Measurements from ENCODE around the gene S100A5. TPM values are rescaled to one million over a fixed set of nuclear protein-coding genes. Genes with fewer than 3 reads are reported as not detected.

S100A5 gene
- total RNA-seq, 1 experiment from 2014 or later: 6.0 TPM

DNA sequence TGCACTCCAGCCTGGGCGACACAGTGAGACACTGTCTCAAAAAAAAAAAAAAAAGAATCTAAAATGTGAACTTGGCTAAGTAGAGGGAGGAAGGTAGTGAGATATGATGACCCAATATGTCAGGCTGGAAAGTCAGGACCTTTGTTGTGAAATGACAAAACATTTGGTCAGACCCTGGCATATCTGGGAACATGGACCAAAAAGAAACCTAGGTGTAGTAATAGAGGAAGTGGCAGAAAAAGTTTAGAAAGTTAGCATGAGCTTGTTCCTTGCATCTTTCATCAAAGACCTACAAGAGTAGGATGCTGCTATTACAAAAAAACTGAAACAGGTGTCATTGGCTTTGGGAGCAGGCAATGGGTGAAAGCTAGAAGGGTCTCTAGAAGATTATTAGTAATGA lies 15.6 kb upstream of the S100A5 start:
- DNase-seq (ENCODE audit: low read depth, low spot score): no peak
- H3K4me1 ChIP-seq (ENCODE audit: control insufficient read depth in 1 of 2, insufficient read depth in 2 of 2, low read length in 2 of 2): peaks cover 10 to 36% of the 10 kb centered on the region in 2 experiments
- ATAC-seq: no peak

More for the DNA sequence above, 15.6 kb upstream of the S100A5 start:
- Histone ChIP-seq H3K4me3 (replicated peaks in 1 of 2; ENCODE audit: low read depth in 1 of 2, low read length in 2 of 2) (no peak overlapping the region), H3K9ac (ENCODE audit: low read length) (no peak overlapping the region), H3K27me3 (ENCODE audit: insufficient read depth, low read length) (no peaks in the 10 kb centered on the region), H2AFZ (ENCODE audit: low read depth, low read length, poor library complexity, severe bottlenecking) (no peak overlapping the region), H3K79me2 (ENCODE audit: insufficient read depth, low read length) (no peaks in the 10 kb centered on the region), H3K36me3 (ENCODE audit: control insufficient read depth in 1 of 2, insufficient read depth in 2 of 2, low read length in 2 of 2) (no peaks in the 10 kb centered on the region), H3K27ac (ENCODE audit: low read depth, low read length) (no peak overlapping the region), H3K4me2 (ENCODE audit: low read length) (no peak overlapping the region), H3K9me2 (ENCODE audit: insufficient read depth) (no peaks in the 10 kb centered on the region), H4K20me1 (ENCODE audit: insufficient read depth) (no peaks in the 10 kb centered on the region), H3K9me3 (ENCODE audit: control insufficient read depth in 1 of 2, insufficient read depth in 1 of 2, low read depth in 1 of 2, low read length in 2 of 2) (no peaks in the 10 kb centered on the region)
- no TSS peak for BruUV-seq (replicated peaks)
- CTCF ChIA-PET: interaction anchor here (1.0 to 1.3 kb wide), 2 partner anchors 12 to 16 kb away, joined by 3 to 4 read pairs; no protein-coding TSS in a partner anchor
- TF ChIP-seq, protein P1, sequence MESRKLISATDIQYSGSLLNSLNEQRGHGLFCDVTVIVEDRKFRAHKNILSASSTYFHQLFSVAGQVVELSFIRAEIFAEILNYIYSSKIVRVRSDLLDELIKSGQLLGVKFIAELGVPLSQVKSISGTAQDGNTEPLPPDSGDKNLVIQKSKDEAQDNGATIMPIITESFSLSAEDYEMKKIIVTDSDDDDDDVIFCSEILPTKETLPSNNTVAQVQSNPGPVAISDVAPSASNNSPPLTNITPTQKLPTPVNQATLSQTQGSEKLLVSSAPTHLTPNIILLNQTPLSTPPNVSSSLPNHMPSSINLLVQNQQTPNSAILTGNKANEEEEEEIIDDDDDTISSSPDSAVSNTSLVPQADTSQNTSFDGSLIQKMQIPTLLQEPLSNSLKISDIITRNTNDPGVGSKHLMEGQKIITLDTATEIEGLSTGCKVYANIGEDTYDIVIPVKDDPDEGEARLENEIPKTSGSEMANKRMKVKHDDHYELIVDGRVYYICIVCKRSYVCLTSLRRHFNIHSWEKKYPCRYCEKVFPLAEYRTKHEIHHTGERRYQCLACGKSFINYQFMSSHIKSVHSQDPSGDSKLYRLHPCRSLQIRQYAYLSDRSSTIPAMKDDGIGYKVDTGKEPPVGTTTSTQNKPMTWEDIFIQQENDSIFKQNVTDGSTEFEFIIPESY (IDR thresholded peaks at IDR 0.05; ENCODE audit: extremely low read depth, insufficient replicate concordance, low read length): no peak
- TF ChIP-seq ELF1 (IDR thresholded peaks at IDR 0.05; ENCODE audit: borderline replicate concordance, low read depth): no peak
- no peak for TF ChIP-seq FOSL1 (IDR thresholded peaks at IDR 0.05; ENCODE audit: low read depth)
- no peak for TF ChIP-seq SRF (IDR thresholded peaks at IDR 0.05; ENCODE audit: low read depth)
- TF ChIP-seq, protein P2, sequence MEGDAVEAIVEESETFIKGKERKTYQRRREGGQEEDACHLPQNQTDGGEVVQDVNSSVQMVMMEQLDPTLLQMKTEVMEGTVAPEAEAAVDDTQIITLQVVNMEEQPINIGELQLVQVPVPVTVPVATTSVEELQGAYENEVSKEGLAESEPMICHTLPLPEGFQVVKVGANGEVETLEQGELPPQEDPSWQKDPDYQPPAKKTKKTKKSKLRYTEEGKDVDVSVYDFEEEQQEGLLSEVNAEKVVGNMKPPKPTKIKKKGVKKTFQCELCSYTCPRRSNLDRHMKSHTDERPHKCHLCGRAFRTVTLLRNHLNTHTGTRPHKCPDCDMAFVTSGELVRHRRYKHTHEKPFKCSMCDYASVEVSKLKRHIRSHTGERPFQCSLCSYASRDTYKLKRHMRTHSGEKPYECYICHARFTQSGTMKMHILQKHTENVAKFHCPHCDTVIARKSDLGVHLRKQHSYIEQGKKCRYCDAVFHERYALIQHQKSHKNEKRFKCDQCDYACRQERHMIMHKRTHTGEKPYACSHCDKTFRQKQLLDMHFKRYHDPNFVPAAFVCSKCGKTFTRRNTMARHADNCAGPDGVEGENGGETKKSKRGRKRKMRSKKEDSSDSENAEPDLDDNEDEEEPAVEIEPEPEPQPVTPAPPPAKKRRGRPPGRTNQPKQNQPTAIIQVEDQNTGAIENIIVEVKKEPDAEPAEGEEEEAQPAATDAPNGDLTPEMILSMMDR (IDR thresholded peaks at IDR 0.05 in 2 of 3, conservative IDR thresholded peaks at IDR 0.05 in 1 of 3; ENCODE audit: borderline replicate concordance in 1 of 3, insufficient read depth in 1 of 3, low read depth in 2 of 3, low read length in 2 of 3): no peak
- TF ChIP-seq EZH2phosphoT487 (IDR thresholded peaks at IDR 0.05; ENCODE audit: borderline replicate concordance): no peak
- TF ChIP-seq ZFX (IDR thresholded peaks at IDR 0.05): no peak
- TF ChIP-seq CBX3 (IDR thresholded peaks at IDR 0.05; ENCODE audit: low read depth): no peak
- TF ChIP-seq SP1 (IDR thresholded peaks at IDR 0.05; ENCODE audit: low read depth): no peak
- TF ChIP-seq EZH2 (IDR thresholded peaks at IDR 0.05): no peak
- no peak for TF ChIP-seq JUND (IDR thresholded peaks at IDR 0.05)
- no peak for TF ChIP-seq RAD21 (IDR thresholded peaks at IDR 0.05; ENCODE audit: low read depth)
- TF ChIP-seq, protein P3, sequence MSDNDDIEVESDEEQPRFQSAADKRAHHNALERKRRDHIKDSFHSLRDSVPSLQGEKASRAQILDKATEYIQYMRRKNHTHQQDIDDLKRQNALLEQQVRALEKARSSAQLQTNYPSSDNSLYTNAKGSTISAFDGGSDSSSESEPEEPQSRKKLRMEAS (IDR thresholded peaks at IDR 0.05): no peak
- POLR2A ChIA-PET: interaction anchor here (1.7 to 4.0 kb wide), 3 partner anchors 10 to 21 kb away, joined by 7 to 16 read pairs (median 8); partner anchors contain the start of gene S100A6
- intact Hi-C loops (cut with micrococcal nuclease): no loop called here
- RAD21 ChIA-PET (ENCODE audit: low non-redundant PET in 1 of 2, low total read pairs in 2 of 2, uncharacterized antibody in 2 of 2, unreplicated experiment in 2 of 2): no interaction called here
